PC-3 (cell line): ENCODE measurements around the gene EME2. TPM values are rescaled to one million over a fixed set of nuclear protein-coding genes. Genes with fewer than 3 reads are reported as not detected.
A peak's percentile ranks its signal among the peaks of the same experiment; 100 is the strongest.

Source experiments
- ATAC-seq: fragments of 200-7000 bp; cut with Tn5 transposase; 2 replicates; pipeline ENCODE4 v1.9.1; 2020; ENCODE audit warnings: mild to moderate bottlenecking, moderate library complexity
- BruUV-seq: library from RNA; stranded (reverse); fragments of 400-500 nt; replicated peaks from 2 replicates; lab custom pipeline; 2021; lab: Mats Ljungman, UMichigan
- CTCF ChIA-PET: fragments of 300-600 bp; sonication (Branson Sonifier 250); formaldehyde crosslinking; loops from one replicate; lab custom pipeline; 2022; ENCODE audit warnings: antibody characterized with exemption; lab: Charles Lee
- POLR2A ChIA-PET: fragments of 300-600 bp; sonication (Branson Sonifier 250); formaldehyde crosslinking; loops from one replicate; lab custom pipeline; 2022; ENCODE audit warnings: antibody characterized with exemption; ENCODE audit not compliant: unreplicated experiment; lab: Charles Lee
- DNase-seq: peaks from one replicate; pipeline ENCODE4 v3.0.0-alpha.2; 2015
- H2AFZ ChIP-seq: fragments of 300-600 bp; sonication (generic); 2 replicates; pipeline ENCODE4 v1.6.0; 2016; ENCODE audit warnings: antibody characterized with exemption, low read length
- H3F3A ChIP-seq: fragments of 300-600 bp; sonication (generic); one replicate; pipeline ENCODE4 v1.6.0; 2017; ENCODE audit warnings: antibody characterized with exemption, low read length, control low read depth, mild to moderate bottlenecking; ENCODE audit not compliant: unreplicated experiment
- H3K27ac ChIP-seq: fragments of 300-600 bp; sonication (generic); 2 replicates; pipeline ENCODE4 v1.5.1; 2016; ENCODE audit warnings: mild to moderate bottlenecking, low read length
- H3K27me3 ChIP-seq: fragments of 300-600 bp; sonication (generic); 2 replicates; pipeline ENCODE4 v1.6.1; 2016; ENCODE audit warnings: low read length, mixed read lengths
- H3K36me3 ChIP-seq: fragments of 300-600 bp; sonication (generic); 2 replicates; pipeline ENCODE4 v1.6.1; 2016; ENCODE audit warnings: low read depth, mixed run types, low read length, mixed read lengths
- H3K4me1 ChIP-seq: fragments of 300-600 bp; sonication (generic); 2 replicates; pipeline ENCODE4 v1.5.1; 2016; ENCODE audit warnings: low read length; ENCODE audit not compliant: insufficient read depth
- H3K4me2 ChIP-seq: fragments of 300-600 bp; sonication (generic); 2 replicates; pipeline ENCODE4 v1.6.0; 2016; ENCODE audit warnings: low read length
- H3K4me3 ChIP-seq: fragments of 300-600 bp; sonication (generic); 2 replicates; pipeline ENCODE4 v1.5.1; 2016; ENCODE audit warnings: mild to moderate bottlenecking, low read length, mixed read lengths
- H3K79me2 ChIP-seq: fragments of 300-600 bp; sonication (generic); 2 replicates; pipeline ENCODE4 v1.6.1; 2017; ENCODE audit warnings: low read length, mixed read lengths
- H3K9ac ChIP-seq: fragments of 300-600 bp; sonication (generic); 2 replicates; pipeline ENCODE4 v1.6.0; 2016; ENCODE audit warnings: mild to moderate bottlenecking, low read length
- H3K9me2 ChIP-seq: fragments of 300-600 bp; sonication (generic); replicated peaks from 2 replicates; pipeline ENCODE4 v1.6.1; 2016; ENCODE audit warnings: mixed run types, low read length, mixed read lengths
- H3K9me3 ChIP-seq: fragments of 300-600 bp; sonication (generic); 2 replicates; pipeline ENCODE4 v1.6.1; 2016; ENCODE audit warnings: low read length, mixed read lengths
- H4K20me1 ChIP-seq: fragments of 300-600 bp; sonication (generic); 2 replicates; pipeline ENCODE4 v1.6.1; 2016; ENCODE audit warnings: low read length, mixed read lengths
- EZH2 ChIP-seq: fragments of 300-600 bp; sonication (generic); IDR thresholded peaks from one replicate; pipeline ENCODE4 v1.6.1; 2017; ENCODE audit warnings: antibody characterized with exemption, mild to moderate bottlenecking, low read length; ENCODE audit not compliant: unreplicated experiment
- EZH2phosphoT487 ChIP-seq: fragments of 300-600 bp; sonication (generic); IDR thresholded peaks from 2 replicates; pipeline ENCODE4 v1.6.1; 2018; ENCODE audit warnings: mild to moderate bottlenecking, antibody characterized with exemption, low read length, borderline replicate concordance
- intact Hi-C: fragments of 100-400 bp; cut with micrococcal nuclease; formaldehyde crosslinking; loops from 2 replicates; pipeline ENCODE4 v1.9.0; 2023
- total RNA-seq: library from RNA; depleted of rRNA; stranded (reverse); fragments of >200 nt; gene quantifications from 2 replicates; pipeline ENCODE4 v1.2.3, GENCODE V29; 2014
- TF ChIP-seq, protein P1 (sequence below): fragments of 300-600 bp; sonication (generic); conservative IDR thresholded peaks from 2 replicates; pipeline ENCODE4 v1.5.1; 2017; ENCODE audit warnings: antibody characterized with exemption, low read depth, mild to moderate bottlenecking, low read length

EME2 gene
- total RNA-seq, 1 experiment from 2014 or later, result 12.5 TPM

DNA sequence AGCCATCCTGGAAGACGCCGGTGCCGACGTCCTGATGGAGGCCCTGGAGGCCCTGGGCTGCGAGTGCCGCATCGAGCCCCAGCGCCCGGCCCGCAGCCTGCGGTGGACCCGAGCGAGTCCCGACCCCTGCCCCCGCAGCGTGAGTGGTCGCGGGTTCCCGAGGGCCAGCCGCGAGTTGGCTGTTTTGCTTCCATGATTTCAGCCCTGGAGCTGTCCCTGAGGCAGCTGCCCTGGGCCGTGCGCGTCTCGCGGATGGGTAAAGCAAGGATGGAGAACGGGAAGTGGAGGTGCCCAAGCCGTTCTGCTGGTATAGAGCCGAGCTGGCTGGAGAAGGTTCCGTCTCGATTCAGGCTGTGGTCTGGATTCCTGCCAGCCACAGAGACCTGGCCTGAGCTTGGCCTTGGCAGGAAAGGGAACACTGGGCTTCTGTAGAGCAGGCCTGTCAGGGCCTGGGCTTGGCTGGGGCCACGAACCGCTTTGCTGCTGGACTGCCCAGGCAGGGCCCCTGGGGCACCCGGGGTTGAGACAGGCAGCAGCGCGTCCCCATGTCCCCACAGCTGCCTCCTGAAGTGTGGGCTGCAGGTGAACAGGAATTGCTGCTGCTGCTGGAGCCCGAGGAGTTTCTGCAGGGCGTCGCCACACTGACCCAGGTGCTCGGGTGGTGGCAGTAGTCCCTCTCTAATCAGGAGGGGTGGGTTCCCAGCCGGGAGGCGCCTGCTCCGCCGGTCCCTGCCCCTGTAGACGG, 1.3 kb downstream of the EME2 start:
- H3K79me2 ChIP-seq, result peaks cover 34% of the 10 kb centered on the region

DNA sequence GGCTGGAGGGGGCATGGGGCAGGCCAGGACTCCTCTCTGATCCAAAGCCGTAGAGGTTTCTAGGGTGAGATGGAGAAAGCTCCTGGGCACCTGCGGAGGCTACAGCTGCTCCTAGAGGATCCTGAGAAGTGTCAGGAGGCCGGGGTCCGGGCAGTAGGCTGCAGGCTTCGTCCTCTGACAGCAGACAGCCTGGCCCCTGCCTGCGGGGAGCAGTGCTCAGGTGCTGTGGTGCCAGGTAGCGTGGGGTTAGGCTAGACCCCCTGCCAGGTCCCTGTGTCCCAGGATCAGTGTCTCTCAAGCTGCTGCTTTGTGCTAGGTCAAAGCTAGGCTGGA, 1.8 kb downstream of the EME2 start:
- ChIA-PET POLR2A (interaction anchor here (1.2 kb wide), 1 partner anchor 8 kb away, joined by 7 read pairs; the partner anchor contains the start of genes NUBP2 and SPSB3), CTCF (no interaction called here)
- H3K79me2 ChIP-seq, result peaks cover 34% of the 10 kb centered on the region
- no peaks in the 10 kb centered on the region for H3K36me3 ChIP-seq
- ATAC-seq (no peak), DNase-seq (no peak)
- peaks cover 3% of the 10 kb centered on the region; the same call in 1 of the 2 replicates for H4K20me1 ChIP-seq
- H3K4me1 ChIP-seq, result peaks cover 12% of the 10 kb centered on the region; the same call in 1 of the 2 replicates
- H3K4me3 ChIP-seq, result peak overlapping the region; percentile 86
- H2AFZ ChIP-seq, result no peak overlapping the region
- no peak overlapping the region for H3K27ac ChIP-seq
- H3K9me3 ChIP-seq, result no peaks in the 10 kb centered on the region
- intact Hi-C loops, result loop anchor here (5.0 kb wide), 1 partner anchor 97 kb away; the partner anchor contains the start of gene JPT2
- BruUV-seq, result no TSS peak
- TF ChIP-seq EZH2phosphoT487 (no peak), EZH2 (no peak)
- TF ChIP-seq, protein P1, sequence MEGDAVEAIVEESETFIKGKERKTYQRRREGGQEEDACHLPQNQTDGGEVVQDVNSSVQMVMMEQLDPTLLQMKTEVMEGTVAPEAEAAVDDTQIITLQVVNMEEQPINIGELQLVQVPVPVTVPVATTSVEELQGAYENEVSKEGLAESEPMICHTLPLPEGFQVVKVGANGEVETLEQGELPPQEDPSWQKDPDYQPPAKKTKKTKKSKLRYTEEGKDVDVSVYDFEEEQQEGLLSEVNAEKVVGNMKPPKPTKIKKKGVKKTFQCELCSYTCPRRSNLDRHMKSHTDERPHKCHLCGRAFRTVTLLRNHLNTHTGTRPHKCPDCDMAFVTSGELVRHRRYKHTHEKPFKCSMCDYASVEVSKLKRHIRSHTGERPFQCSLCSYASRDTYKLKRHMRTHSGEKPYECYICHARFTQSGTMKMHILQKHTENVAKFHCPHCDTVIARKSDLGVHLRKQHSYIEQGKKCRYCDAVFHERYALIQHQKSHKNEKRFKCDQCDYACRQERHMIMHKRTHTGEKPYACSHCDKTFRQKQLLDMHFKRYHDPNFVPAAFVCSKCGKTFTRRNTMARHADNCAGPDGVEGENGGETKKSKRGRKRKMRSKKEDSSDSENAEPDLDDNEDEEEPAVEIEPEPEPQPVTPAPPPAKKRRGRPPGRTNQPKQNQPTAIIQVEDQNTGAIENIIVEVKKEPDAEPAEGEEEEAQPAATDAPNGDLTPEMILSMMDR, result no peak
- H3F3A ChIP-seq, result no peaks in the 10 kb centered on the region
- H3K4me2 ChIP-seq, result peak overlapping the region; percentile 100
- no peaks in the 10 kb centered on the region for H3K27me3 ChIP-seq
- H3K9ac ChIP-seq, result peak overlapping the region; percentile 93
- no peaks in the 10 kb centered on the region for H3K9me2 ChIP-seq

More for the DNA sequence above, 1.3 kb downstream of the EME2 start:
- intact Hi-C loops, result loop anchor here (5.0 kb wide), 1 partner anchor 97 kb away; the partner anchor contains the start of gene JPT2
- BruUV-seq, result TSS peak; percentile 6
- peak overlapping the region; percentile 93 for H3K9ac ChIP-seq
- H3K4me3 ChIP-seq, result peak overlapping the region; percentile 86
- H3K9me2 ChIP-seq, result no peaks in the 10 kb centered on the region
- H3K27me3 ChIP-seq, result no peaks in the 10 kb centered on the region
- DNase-seq (no peak), ATAC-seq (peak; percentile 2; the same call in 1 of the 2 replicates)
- POLR2A ChIA-PET, result interaction anchor here (1.2 kb wide), 1 partner anchor 9 kb away, joined by 7 read pairs; the partner anchor contains the start of genes NUBP2 and SPSB3
- CTCF ChIA-PET, result no interaction called here
- H3K27ac ChIP-seq, result no peak overlapping the region
- peaks cover 12% of the 10 kb centered on the region; the same call in 1 of the 2 replicates for H3K4me1 ChIP-seq
- peaks cover 3% of the 10 kb centered on the region; the same call in 1 of the 2 replicates for H4K20me1 ChIP-seq
- 0 out of 2 replicates have a peak overlapping the region, but pooled peaks have one; percentile 63 for H2AFZ ChIP-seq
- H3K9me3 ChIP-seq, result no peaks in the 10 kb centered on the region
- H3K36me3 ChIP-seq, result no peaks in the 10 kb centered on the region
- H3F3A ChIP-seq, result no peaks in the 10 kb centered on the region
- H3K4me2 ChIP-seq, result peak overlapping the region; percentile 100
- no peak for TF ChIP-seq EZH2
- no peak for TF ChIP-seq EZH2phosphoT487

DNA sequence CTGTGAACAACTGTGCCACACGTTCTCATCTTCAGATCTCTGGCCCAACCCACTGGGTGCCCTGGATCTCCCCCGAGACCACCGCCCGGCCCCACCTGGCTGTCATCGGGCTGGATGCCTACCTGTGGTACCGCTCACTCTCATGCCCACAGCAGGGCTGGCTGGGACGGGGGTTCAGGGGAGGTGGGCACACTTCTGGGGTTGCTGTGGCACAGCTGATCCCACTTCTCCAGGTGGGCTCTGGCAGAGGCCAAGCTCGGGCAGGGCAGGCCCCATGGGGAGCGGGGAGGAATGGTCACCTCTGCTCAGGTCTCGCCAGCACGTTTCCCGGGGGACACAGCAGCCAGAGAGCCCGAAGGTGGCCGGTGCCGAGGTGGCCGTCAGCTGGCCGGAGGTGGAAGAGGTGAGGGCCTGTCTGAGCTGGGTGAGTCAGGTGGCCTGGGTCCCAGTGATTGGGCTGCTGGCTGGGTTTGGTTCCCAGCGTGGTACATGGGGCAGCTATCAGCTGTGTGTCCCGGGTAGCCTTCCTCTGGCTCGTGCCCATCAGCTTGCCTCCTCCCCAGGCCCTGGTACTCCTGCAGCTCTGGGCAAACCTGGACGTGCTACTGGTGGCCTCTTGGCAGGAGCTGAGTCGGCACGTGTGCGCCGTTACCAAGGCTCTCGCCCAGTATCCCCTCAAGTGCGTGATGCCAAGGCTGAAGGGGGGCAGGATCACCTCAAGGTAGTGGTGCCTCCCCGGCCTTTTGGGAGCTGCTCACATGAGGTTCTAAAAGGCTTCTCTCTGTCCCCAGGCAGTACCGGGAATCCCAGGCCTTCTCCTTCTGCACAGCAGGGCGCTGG, 2.6 kb downstream of the EME2 start:
- H2AFZ ChIP-seq, result no peak overlapping the region
- no peaks in the 10 kb centered on the region for H3K9me2 ChIP-seq
- no peak for ATAC-seq
- no peaks in the 10 kb centered on the region for H3K36me3 ChIP-seq
- no peak overlapping the region for H3K9ac ChIP-seq
- H4K20me1 ChIP-seq, result peaks cover 3% of the 10 kb centered on the region; the same call in 1 of the 2 replicates
- no peaks in the 10 kb centered on the region for H3K27me3 ChIP-seq
- no peaks in the 10 kb centered on the region for H3F3A ChIP-seq
- H3K79me2 ChIP-seq, result peaks cover 34% of the 10 kb centered on the region
- intact Hi-C loops, result no loop called here
- no peak for DNase-seq
- no TSS peak for BruUV-seq
- TF ChIP-seq EZH2 (no peak), EZH2phosphoT487 (no peak)
- TF ChIP-seq, protein P1, result no peak
- H3K4me2 ChIP-seq, result peak overlapping the region; percentile 100; the same call in 1 of the 2 replicates
- CTCF ChIA-PET, result no interaction called here
- no peak overlapping the region for H3K4me3 ChIP-seq
- H3K9me3 ChIP-seq, result no peaks in the 10 kb centered on the region
- H3K4me1 ChIP-seq, result peaks cover 12% of the 10 kb centered on the region; the same call in 1 of the 2 replicates
- H3K27ac ChIP-seq, result no peak overlapping the region
- POLR2A ChIA-PET, result interaction anchor here (1.2 kb wide), 1 partner anchor 7 kb away, joined by 7 read pairs; the partner anchor contains the start of genes NUBP2 and SPSB3
